LNCaP clone FGC (cell line): ENCODE data around the gene SMAD3.
"Not testable (repeated sequence)": the region's sequence is repeated elsewhere in the genome, so short reads cannot be mapped to it uniquely, and the experiment has no call there.

Experiments
- DNase-seq: peaks from one replicate; pipeline ENCODE4 v3.0.0-alpha.2; 2011; ENCODE audit warnings: low read depth
- H3K4me3 ChIP-seq: 2 replicates; pipeline ENCODE4 v1.5.1; 2011; ENCODE audit warnings: mild to moderate bottlenecking, low read depth, low read length, control low read depth
- TF ChIP-seq, protein P1 (sequence below): IDR thresholded peaks from 2 replicates; pipeline ENCODE4 v1.5.1; 2012; ENCODE audit warnings: mild to moderate bottlenecking; ENCODE audit not compliant: control insufficient read depth, insufficient read depth; ENCODE audit errors: extremely low read depth

Gene SMAD3

DNA sequence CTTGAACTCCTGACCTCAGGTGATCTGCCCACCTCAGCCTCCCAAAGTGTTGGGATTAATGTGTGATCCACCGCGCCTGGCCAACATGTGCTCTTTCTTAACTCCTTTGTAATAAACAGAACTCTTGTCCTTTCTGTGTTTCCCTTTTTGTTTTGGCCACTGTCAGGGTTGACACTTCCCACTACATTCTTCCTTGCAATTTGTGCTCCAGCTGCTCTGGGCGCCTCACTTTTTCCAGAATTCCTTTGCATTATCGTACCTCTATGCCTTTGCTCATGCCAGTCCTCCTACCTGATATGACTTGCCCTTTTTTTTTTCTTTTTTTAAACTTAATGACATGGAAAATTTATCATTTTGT is 38.8 kb upstream of the SMAD3 start:
- no peak overlapping the region for H3K4me3 ChIP-seq
- DNase-seq, result no peak
- TF ChIP-seq, protein P1, sequence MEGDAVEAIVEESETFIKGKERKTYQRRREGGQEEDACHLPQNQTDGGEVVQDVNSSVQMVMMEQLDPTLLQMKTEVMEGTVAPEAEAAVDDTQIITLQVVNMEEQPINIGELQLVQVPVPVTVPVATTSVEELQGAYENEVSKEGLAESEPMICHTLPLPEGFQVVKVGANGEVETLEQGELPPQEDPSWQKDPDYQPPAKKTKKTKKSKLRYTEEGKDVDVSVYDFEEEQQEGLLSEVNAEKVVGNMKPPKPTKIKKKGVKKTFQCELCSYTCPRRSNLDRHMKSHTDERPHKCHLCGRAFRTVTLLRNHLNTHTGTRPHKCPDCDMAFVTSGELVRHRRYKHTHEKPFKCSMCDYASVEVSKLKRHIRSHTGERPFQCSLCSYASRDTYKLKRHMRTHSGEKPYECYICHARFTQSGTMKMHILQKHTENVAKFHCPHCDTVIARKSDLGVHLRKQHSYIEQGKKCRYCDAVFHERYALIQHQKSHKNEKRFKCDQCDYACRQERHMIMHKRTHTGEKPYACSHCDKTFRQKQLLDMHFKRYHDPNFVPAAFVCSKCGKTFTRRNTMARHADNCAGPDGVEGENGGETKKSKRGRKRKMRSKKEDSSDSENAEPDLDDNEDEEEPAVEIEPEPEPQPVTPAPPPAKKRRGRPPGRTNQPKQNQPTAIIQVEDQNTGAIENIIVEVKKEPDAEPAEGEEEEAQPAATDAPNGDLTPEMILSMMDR, result no peak

DNA sequence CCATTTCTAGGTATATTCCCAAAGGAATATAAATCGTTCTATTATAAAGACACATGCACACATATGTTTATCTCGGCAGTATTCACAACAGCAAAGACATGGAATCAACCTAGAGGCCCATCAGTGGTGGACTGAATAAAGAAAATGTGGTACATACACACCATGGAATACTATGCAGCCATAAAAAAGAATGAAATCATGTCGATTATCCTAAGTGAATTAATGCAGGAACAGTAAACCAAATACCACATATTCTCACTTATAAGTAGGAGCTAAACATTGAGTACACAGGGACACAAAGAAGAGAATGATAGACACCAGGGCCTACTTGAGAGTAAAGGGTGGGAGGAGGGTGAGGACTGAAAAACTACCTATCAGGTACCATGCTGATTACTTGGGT is 37.0 kb upstream of the SMAD3 start:
- not testable (repeated sequence) for DNase-seq, H3K4me3 ChIP-seq

DNA sequence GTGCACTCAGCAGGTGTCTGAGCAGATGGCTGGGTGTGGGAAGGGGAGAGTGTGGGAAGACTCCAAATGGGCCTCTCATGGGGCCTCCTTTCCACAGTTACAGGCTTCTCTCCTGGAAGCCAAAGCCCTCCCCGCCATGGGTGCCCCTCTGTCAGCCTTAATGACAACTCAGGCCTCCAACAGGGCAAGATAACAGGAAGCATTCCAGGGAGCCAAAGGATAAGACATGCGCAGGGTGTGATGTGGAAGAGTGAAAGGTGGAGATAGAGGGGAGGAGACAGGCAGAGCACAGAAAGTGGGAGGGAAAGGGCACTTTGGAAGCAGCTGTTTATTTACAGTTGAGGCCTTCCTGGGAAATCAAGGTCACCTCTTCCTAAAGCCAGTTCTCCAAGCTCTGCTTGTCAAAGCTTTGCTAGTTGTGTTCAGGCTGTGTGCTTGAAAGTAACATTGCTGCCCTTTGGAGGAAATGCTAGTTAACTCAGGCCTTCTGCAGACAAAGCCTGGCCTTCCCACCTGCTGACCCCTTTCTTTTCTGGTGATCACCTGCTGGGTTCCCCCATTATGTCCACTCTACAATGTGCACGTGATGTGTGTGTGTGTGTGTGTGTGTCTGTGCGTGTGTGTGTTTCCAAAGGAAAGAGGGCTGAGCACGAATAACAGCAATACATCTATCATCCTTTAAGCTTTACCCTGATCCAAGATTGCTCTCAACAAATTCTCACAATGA is 35.2 kb upstream of the SMAD3 start:
- H3K4me3 ChIP-seq, result no peak overlapping the region
- TF ChIP-seq, protein P1, result no peak
- DNase-seq, result no peak

DNA sequence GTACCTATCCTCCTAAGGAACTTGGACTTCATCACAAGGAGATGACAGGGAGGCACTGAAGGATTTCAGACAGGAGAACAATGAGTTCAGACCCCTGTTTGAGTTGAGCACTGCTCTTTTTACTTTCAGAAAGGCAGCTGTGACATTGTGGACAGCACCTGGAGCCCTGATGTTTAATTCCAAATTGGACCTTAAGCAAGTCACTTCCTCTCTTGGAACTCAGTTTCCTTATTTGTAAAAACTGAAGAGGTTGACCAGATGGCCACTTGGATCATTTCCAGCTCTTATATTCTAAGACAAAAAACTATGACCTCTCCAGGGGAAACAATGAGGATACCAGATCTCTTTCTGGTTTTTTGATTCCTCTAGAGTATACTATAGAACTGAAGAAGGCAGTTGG is 34.1 kb upstream of the SMAD3 start:
- H3K4me3 ChIP-seq, result no peak overlapping the region
- no peak for DNase-seq
- TF ChIP-seq, protein P1, result no peak

DNA sequence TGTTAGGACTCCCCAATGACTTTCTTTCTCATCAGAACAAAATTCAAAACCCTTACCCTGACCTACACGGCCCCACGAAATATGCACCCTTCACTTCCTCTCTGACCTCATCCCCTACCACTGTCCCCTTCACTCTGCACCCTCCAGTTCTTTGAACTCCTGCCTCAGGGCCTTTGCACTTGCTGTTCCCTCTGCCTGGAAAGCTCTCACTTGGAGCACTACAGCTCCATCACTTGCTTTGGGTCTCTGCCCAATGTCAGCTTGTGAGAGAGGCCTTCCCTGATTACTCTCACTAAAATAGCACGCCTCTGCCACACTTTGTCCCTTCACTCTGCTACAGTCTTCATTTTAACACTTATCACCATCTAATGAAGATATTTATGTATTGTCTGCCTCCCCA is 32.8 kb upstream of the SMAD3 start:
- TF ChIP-seq, protein P1, result no peak
- no peak for DNase-seq
- H3K4me3 ChIP-seq, result no peak overlapping the region

DNA sequence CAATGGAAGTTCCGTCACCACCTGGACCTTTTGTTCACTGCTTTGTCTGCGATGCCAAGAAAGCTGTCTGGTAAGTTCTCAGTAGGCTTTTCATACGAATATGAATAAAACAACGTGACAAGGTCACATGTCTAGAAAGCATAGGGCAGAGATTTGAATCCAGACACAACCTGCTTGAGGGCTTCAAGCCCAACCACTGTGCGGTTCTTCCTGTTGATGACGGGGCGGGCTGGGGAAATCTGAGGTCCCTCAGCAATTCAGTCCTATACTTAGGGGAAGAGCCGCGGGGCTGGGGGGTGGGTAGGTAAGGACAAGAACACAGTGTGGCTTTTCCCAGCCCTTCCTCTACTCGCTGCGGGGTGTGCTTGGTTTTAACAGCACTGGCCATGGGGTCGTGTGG is 32.4 kb upstream of the SMAD3 start:
- DNase-seq, result no peak

DNA sequence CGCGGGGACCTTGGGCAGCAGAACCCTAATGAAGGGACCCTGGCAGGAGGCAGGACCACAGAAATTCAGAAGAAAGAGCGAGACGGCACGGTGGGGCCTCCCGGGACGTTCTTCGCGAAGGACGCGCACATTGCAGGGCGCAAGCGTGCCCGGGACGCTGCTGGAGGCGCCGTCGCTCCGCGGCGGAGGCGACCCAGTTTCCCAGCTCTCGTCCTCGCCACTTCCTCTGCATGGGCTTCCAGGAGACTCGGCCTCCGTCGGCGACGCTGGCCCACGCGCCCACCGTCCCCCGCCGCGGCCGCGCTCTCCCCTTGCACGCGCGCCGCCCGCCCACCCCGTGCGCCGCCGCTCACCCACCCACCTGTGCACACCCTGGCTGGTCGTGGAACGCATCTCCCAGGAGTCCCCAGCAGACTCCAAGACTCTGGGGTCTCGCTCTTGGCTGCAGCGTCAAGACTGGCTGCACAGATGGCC is 31.8 kb upstream of the SMAD3 start:
- H3K4me3 ChIP-seq, result no peak overlapping the region
- DNase-seq, result no peak
- TF ChIP-seq, protein P1, result no peak

More for the DNA sequence above, 32.4 kb upstream of the SMAD3 start:
- TF ChIP-seq, protein P1, result no peak
- no peak overlapping the region for H3K4me3 ChIP-seq
